ENCODE measurements around the gene RPS8. TPM values are rescaled to one million over a fixed set of nuclear protein-coding genes. Genes with fewer than 3 reads are reported as not detected.

The RPS8 gene
- total RNA-seq, 6 donors from 2014 or later = 507 to 1,439 (median 1,183) TPM

DNA sequence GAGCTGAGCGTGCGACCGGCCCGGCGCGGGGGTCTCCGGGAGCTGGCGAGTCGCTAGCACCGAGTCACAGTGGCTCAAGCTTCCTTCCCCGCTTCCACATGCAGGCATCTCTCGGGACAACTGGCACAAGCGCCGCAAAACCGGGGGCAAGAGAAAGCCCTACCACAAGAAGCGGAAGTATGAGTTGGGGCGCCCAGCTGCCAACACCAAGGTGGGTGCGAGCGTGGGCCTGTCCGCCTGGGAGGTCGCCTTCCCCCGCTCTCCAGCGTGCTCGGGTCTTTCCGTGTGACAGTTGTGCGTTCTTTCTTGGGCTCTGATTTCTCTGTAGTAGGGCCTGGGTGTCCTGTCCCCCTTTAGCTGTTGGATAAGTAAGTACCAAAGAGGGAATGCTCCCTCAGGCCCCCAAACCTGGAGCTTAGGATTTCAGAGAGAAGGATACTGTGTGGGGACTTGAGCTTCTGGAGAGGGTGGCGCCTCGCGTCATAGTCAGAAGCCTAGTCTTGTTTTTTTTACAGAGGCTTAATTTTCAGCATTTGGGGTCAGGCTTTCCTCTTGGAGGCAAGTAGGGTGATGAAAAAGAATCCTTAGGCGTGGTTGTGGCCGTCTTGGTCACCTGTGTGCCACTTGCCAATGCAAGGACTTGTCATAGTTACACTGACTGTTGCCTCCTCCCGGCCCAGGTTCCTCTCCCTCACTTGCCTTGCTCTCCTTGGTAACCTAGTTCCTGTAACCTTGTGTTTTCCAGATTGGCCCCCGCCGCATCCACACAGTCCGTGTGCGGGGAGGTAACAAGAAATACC, 790 bp downstream of the RPS8 start:
- peak overlapping the region; percentile 70 to 91 (median 80) for H3K4me3 ChIP-seq
- TF ChIP-seq CTCF (IDR thresholded peaks at IDR 0.05) = no peak
- no peak for TF ChIP-seq POLR2A (IDR thresholded peaks at IDR 0.05)
- no peak for TF ChIP-seq EP300 (IDR thresholded peaks at IDR 0.05)
- H3K4me1 ChIP-seq = peaks cover 16 to 33% (median 24%) of the 10 kb centered on the region in 4 donors
- DNase-seq (peak in 1 of 2 donors; percentile 44), ATAC-seq (ENCODE audit: low FRiP score in 2 of 2) (peak; percentile 23 to 43)
- H3K9me3 ChIP-seq = no peaks in the 10 kb centered on the region
- H3K27ac ChIP-seq = peak overlapping the region; percentile 86 to 94 (median 94)
- peaks cover 11 to 50% (median 44%) of the 10 kb centered on the region in 4 donors for H3K36me3 ChIP-seq
- no peaks in the 10 kb centered on the region for H3K27me3 ChIP-seq
- WGBS, 2 donors = 9 to 22% methylated on average over 14 to 20 of the region's 36 CpGs

GRCh38 chr1:44776730-44777068, 1.4 kb downstream of the RPS8 start:
- Histone ChIP-seq H3K27ac (peak overlapping the region; percentile 86 to 94 (median 94)), H3K27me3 (no peaks in the 10 kb centered on the region), H3K4me3 (peak overlapping the region; percentile 70 to 91 (median 80)), H3K4me1 (peaks cover 16 to 33% (median 24%) of the 10 kb centered on the region in 4 donors), H3K9me3 (no peaks in the 10 kb centered on the region), H3K36me3 (peaks cover 11 to 55% (median 45%) of the 10 kb centered on the region in 4 donors)
- ATAC-seq (ENCODE audit: low FRiP score in 2 of 2) (no peak), DNase-seq (peak in 1 of 2 donors; percentile 62)
- WGBS, 2 donors = 63 to 65% methylated on average over 12 of the region's 12 CpGs
- no peak for TF ChIP-seq POLR2AphosphoS5 (IDR thresholded peaks at IDR 0.05)
- TF ChIP-seq POLR2A (IDR thresholded peaks at IDR 0.05) = no peak
- TF ChIP-seq EP300 (IDR thresholded peaks at IDR 0.05) = no peak
- no peak for TF ChIP-seq CTCF (IDR thresholded peaks at IDR 0.05)

- 80 to 88% methylated on average over 7 to 14 of the region's 14 CpGs for WGBS, 2 donors
- no peak for ATAC-seq (ENCODE audit: low FRiP score in 2 of 2)
These were observed 2.2 kb downstream of the RPS8 start for GRCh38 chr1:44777547-44777946.

GRCh38 chr1:44777969-44778635, 2.8 kb downstream of the RPS8 start:
- Histone ChIP-seq H3K36me3 (peaks cover 11 to 62% (median 45%) of the 10 kb centered on the region in 4 donors), H3K27me3 (no peaks in the 10 kb centered on the region), H3K9me3 (no peaks in the 10 kb centered on the region), H3K4me3 (peak overlapping the region in 1 of 4 donors; percentile 91), H3K4me1 (peaks cover 16 to 33% (median 24%) of the 10 kb centered on the region in 4 donors), H3K27ac (no peak overlapping the region)
- 70 to 72% methylated on average over 13 of the region's 13 CpGs for WGBS, 2 donors
- DNase-seq = no peak
- no peak for TF ChIP-seq CTCF (IDR thresholded peaks at IDR 0.05)
- ATAC-seq (ENCODE audit: low FRiP score in 2 of 2) = no peak

More at GRCh38 chr1:44777547-44777946, 2.2 kb downstream of the RPS8 start:
- Histone ChIP-seq H3K36me3 (peaks cover 11 to 62% (median 45%) of the 10 kb centered on the region in 4 donors), H3K4me1 (peaks cover 16 to 33% (median 24%) of the 10 kb centered on the region in 4 donors), H3K4me3 (peak overlapping the region in 1 of 4 donors; percentile 91), H3K9me3 (no peaks in the 10 kb centered on the region), H3K27ac (no peak overlapping the region), H3K27me3 (no peaks in the 10 kb centered on the region)
- TF ChIP-seq CTCF (IDR thresholded peaks at IDR 0.05) (no peak), POLR2A (IDR thresholded peaks at IDR 0.05) (no peak), EP300 (IDR thresholded peaks at IDR 0.05) (no peak), POLR2AphosphoS5 (IDR thresholded peaks at IDR 0.05) (no peak)
- DNase-seq = no peak
